Natural killer cell (primary cell): ENCODE data around the gene RPS6KA5. TPM values are rescaled to one million over a fixed set of nuclear protein-coding genes. Genes with fewer than 3 reads are reported as not detected.
"Not testable (repeated sequence)": the region's sequence is repeated elsewhere in the genome, so short reads cannot be mapped to it uniquely, and the experiment has no call there.

Experiments used
- ATAC-seq, 3 donors: fragments of 150-1000 bp in 2 of 3; fragments of 200-7000 bp in 1 of 3; cut with Tn5 transposase; 1 replicate in 1 of 3; 2 replicates in 2 of 3; pipeline ENCODE4 v1.10.0; 2021; ENCODE audit warnings: mild to moderate bottlenecking in 2 of 3, moderate library complexity in 2 of 3
- DNase-seq, 2 donors: peaks; one replicate each; pipeline versions ENCODE4 v3.0.0 to v3.0.0-alpha.2; 2013 to 2021; ENCODE audit warnings: mixed read lengths in 1 of 2
- H3K27ac ChIP-seq: one replicate; pipeline ENCODE4 v1.5.1; 2013; ENCODE audit warnings: mild to moderate bottlenecking, low read length
- H3K27me3 ChIP-seq: one replicate; pipeline ENCODE4 v1.6.1; 2013; ENCODE audit warnings: low read length; ENCODE audit not compliant: control insufficient read depth, insufficient read depth
- H3K36me3 ChIP-seq: one replicate; pipeline ENCODE4 v1.6.1; 2013; ENCODE audit warnings: low read length; ENCODE audit not compliant: control insufficient read depth, insufficient read depth
- H3K4me1 ChIP-seq: one replicate; pipeline ENCODE4 v1.6.1; 2013; ENCODE audit warnings: low read length; ENCODE audit not compliant: control insufficient read depth, insufficient read depth
- H3K4me3 ChIP-seq: one replicate; pipeline ENCODE4 v1.5.1; 2013; ENCODE audit warnings: low read length
- H3K9me3 ChIP-seq: one replicate; pipeline ENCODE4 v1.6.1; 2013; ENCODE audit warnings: low read length; ENCODE audit not compliant: control insufficient read depth, insufficient read depth
- H3K27ac Mint-ChIP-seq, 2 donors: one replicate each; pipeline ENCODE4 v1.8.0; 2022; ENCODE audit warnings: mild to moderate bottlenecking in 2 of 2, mixed read lengths in 2 of 2, moderate library complexity in 1 of 2
- H3K27me3 Mint-ChIP-seq, 2 donors: one replicate each; pipeline ENCODE4 v1.8.0; 2022; ENCODE audit warnings: low read depth in 2 of 2, mixed read lengths in 2 of 2
- H3K36me3 Mint-ChIP-seq: one replicate; pipeline ENCODE4 v1.8.0; 2022; ENCODE audit warnings: mixed read lengths
- H3K4me1 Mint-ChIP-seq, 2 donors: one replicate each; pipeline ENCODE4 v1.8.0; 2022; ENCODE audit warnings: mixed read lengths in 2 of 2
- H3K4me3 Mint-ChIP-seq: one replicate; pipeline ENCODE4 v1.8.0; 2022; ENCODE audit warnings: mild to moderate bottlenecking, moderate library complexity, mixed read lengths
- H3K9me3 Mint-ChIP-seq, 2 donors: one replicate each; pipeline ENCODE4 v1.8.0; 2022; ENCODE audit warnings: mixed read lengths in 2 of 2
- WGBS: methylation state at CpG from one replicate; pipeline ENCODE4 v1.1.7; 2013; ENCODE audit warnings: missing lambda C conversion rate; ENCODE audit not compliant: insufficient coverage; 5-methylcytosine and 5-hydroxymethylcytosine counted together
- intact Hi-C: fragments of 100-400 bp; cut with micrococcal nuclease; formaldehyde crosslinking; loops from one replicate; pipeline ENCODE4 v1.14.2; 2022
- total RNA-seq, 4 donors: library from RNA; stranded (reverse); fragments of 120-200 nt in 1 of 4; gene quantifications; one replicate each; pipeline versions ENCODE4 v1.2.3 to v1.2.4, GENCODE V29; 2013 to 2022
- TF ChIP-seq, protein P1 (sequence below): fragments of 200-600 bp; IDR thresholded peaks from one replicate; pipeline ENCODE4 v1.8.0; 2022; ENCODE audit warnings: antibody characterized with exemption

The RPS6KA5 gene
- total RNA-seq, 3 donors from 2014 or later (not counting 1 experiment from before 2014, with no cell fraction given) = 24.1 to 28.5 (median 27.9) TPM

DNA sequence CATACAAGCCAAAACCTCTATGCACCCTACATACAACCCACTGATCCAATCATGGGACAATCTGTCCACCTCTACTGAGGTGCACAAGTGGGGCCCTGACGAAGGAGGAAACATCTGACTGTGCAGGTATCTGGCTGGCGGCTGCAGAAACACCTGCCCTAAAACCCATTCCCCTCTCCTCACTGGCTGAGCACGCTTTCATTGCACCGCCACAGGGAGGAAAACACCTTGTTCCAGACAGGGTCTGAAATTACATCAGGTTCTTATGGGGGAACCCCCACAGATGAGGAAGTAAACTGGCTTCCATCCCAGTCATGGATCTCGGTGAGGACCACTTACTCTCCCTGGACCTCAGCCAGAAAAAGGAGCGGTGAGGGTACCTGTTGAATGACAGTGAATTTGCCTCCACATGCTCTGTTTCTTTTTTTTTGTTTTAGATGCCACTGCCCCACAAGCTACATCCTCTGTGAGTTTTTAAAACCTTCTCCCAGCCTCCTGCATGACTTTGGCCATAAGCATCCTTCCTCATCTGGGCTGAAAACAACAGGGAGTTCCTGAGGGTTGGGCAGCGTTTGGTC lies 29.6 kb upstream of the RPS6KA5 start:
- ATAC-seq (no peak), DNase-seq (no peak)
- no peaks in the 10 kb centered on the region for H3K36me3 Mint-ChIP-seq
- Histone ChIP-seq H3K4me1 (no peaks in the 10 kb centered on the region), H3K27ac (no peak overlapping the region), H3K9me3 (no peaks in the 10 kb centered on the region), H3K4me3 (no peak overlapping the region), H3K27me3 (no peaks in the 10 kb centered on the region), H3K36me3 (no peaks in the 10 kb centered on the region)
- H3K27ac Mint-ChIP-seq = no peak overlapping the region
- WGBS = 85% methylated on average over 7 of the region's 7 CpGs
- TF ChIP-seq, protein P1, sequence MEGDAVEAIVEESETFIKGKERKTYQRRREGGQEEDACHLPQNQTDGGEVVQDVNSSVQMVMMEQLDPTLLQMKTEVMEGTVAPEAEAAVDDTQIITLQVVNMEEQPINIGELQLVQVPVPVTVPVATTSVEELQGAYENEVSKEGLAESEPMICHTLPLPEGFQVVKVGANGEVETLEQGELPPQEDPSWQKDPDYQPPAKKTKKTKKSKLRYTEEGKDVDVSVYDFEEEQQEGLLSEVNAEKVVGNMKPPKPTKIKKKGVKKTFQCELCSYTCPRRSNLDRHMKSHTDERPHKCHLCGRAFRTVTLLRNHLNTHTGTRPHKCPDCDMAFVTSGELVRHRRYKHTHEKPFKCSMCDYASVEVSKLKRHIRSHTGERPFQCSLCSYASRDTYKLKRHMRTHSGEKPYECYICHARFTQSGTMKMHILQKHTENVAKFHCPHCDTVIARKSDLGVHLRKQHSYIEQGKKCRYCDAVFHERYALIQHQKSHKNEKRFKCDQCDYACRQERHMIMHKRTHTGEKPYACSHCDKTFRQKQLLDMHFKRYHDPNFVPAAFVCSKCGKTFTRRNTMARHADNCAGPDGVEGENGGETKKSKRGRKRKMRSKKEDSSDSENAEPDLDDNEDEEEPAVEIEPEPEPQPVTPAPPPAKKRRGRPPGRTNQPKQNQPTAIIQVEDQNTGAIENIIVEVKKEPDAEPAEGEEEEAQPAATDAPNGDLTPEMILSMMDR = no peak
- peaks cover 0 to 4% of the 10 kb centered on the region in 2 donors for H3K27me3 Mint-ChIP-seq
- intact Hi-C loops = no loop called here
- H3K4me1 Mint-ChIP-seq = no peaks in the 10 kb centered on the region
- no peak overlapping the region for H3K4me3 Mint-ChIP-seq
- no peaks in the 10 kb centered on the region for H3K9me3 Mint-ChIP-seq

DNA sequence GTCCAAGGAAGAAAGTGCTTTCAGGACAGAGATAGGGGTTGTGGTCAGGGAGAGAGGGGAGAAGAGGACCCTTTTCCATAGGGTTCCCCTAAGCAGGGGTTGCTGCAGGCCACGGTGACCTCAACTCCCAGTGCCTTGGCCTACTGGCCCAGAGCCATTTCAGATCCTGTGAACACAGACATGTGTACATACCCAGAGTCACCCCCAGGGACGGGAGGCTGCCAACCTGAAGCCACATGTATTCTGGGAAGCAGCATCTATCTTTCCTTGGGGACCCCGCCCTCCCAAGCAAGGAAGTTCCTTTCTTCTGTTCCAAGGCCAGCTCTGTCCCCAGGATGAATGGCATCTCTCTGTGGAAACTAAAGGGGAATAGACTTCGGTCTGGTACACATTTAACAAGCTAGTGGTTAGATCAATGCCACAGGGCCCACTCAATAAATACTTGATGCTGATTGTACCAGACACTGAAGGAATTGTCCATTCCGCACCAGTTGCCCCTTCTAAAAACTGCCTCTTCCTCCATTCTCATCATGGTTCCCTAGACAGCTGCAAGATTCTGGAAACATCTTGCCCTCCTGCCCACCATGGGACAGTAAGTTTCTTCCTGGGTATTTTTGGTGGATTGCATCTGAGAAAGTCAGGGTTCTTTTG lies 28.3 kb upstream of the RPS6KA5 start:
- Mint-ChIP-seq H3K27me3 (peaks cover 0 to 4% of the 10 kb centered on the region in 2 donors), H3K4me1 (no peaks in the 10 kb centered on the region)

DNA sequence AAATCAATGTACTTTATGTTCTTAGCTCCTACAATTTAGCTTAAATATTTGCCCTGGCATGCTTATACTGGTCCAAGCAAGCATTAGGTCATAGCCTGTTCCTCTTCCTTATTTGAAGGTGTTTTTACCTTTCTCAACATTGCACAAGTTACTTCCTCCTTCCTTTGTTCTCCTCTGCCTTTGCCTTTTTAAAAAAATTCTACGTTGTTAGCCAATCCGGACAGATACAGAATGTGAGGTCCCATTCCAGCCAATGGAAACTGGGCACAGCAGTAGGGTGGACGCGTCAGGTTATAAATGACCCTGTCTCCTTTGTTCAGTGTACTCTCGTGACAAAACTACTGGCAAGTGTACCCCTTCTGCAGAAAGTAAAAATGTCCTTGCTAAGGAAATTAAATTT lies 27.0 kb upstream of the RPS6KA5 start:
- H3K4me3 Mint-ChIP-seq, intact Hi-C loops, H3K36me3 Mint-ChIP-seq, H3K36me3 ChIP-seq, H3K27ac ChIP-seq, H3K4me1 Mint-ChIP-seq, H3K27ac Mint-ChIP-seq, H3K4me3 ChIP-seq, H3K27me3 Mint-ChIP-seq, H3K4me1 ChIP-seq, H3K9me3 Mint-ChIP-seq, H3K27me3 ChIP-seq, DNase-seq, ATAC-seq, H3K9me3 ChIP-seq: not testable (repeated sequence)
- WGBS = 91% methylated on average over 5 of the region's 5 CpGs

More for the DNA sequence above, 28.3 kb upstream of the RPS6KA5 start:
- 95% methylated on average over 5 of the region's 5 CpGs for WGBS
- Histone ChIP-seq H3K27ac (no peak overlapping the region), H3K4me1 (no peaks in the 10 kb centered on the region), H3K9me3 (no peaks in the 10 kb centered on the region), H3K4me3 (no peak overlapping the region), H3K36me3 (no peaks in the 10 kb centered on the region), H3K27me3 (no peaks in the 10 kb centered on the region)
- Mint-ChIP-seq H3K9me3 (no peaks in the 10 kb centered on the region), H3K36me3 (no peaks in the 10 kb centered on the region), H3K27ac (no peak overlapping the region), H3K4me3 (no peak overlapping the region)
- DNase-seq (no peak), ATAC-seq (no peak)
- TF ChIP-seq, protein P1 = no peak
- intact Hi-C loops = no loop called here

DNA sequence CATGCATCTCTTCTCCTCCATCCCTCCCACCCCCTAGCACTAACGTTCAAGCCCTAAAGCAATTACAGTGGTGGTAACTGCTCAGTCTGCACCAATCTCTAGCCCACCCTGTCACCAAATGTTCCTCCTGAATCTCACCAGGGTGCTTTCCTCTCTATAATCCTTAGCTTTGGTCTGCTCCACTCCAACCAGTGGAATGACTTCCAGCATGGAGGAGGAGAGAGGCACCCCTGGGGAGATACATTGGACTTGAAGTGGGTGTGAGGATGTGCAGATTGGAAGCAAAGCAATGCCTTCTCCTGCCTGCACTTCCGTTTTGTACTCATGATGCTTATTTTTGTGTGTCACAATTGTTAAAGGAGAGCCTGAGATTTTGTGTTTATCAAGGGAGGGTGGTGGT lies 24.1 kb upstream of the RPS6KA5 start:
- no peak for ATAC-seq
- H3K27ac Mint-ChIP-seq = no peak overlapping the region

More for the DNA sequence above, 24.1 kb upstream of the RPS6KA5 start:
- H3K9me3 Mint-ChIP-seq = no peaks in the 10 kb centered on the region
- DNase-seq = no peak
- 95% methylated on average over 2 of the region's 2 CpGs for WGBS
- no peak overlapping the region for H3K4me3 ChIP-seq
- no peak overlapping the region for H3K27ac ChIP-seq
- peaks cover 0 to 4% of the 10 kb centered on the region in 2 donors for H3K27me3 Mint-ChIP-seq
- H3K36me3 ChIP-seq = no peaks in the 10 kb centered on the region
- H3K4me3 Mint-ChIP-seq = no peak overlapping the region
- intact Hi-C loops = no loop called here
- peaks cover 6% of the 10 kb centered on the region in 2 donors for H3K4me1 Mint-ChIP-seq
- H3K9me3 ChIP-seq = no peaks in the 10 kb centered on the region
- TF ChIP-seq, protein P1 = no peak
- H3K27me3 ChIP-seq = no peaks in the 10 kb centered on the region
- H3K4me1 ChIP-seq = no peaks in the 10 kb centered on the region
- H3K36me3 Mint-ChIP-seq = no peaks in the 10 kb centered on the region
